ENCODE data around the gene DDOST.

DNA sequence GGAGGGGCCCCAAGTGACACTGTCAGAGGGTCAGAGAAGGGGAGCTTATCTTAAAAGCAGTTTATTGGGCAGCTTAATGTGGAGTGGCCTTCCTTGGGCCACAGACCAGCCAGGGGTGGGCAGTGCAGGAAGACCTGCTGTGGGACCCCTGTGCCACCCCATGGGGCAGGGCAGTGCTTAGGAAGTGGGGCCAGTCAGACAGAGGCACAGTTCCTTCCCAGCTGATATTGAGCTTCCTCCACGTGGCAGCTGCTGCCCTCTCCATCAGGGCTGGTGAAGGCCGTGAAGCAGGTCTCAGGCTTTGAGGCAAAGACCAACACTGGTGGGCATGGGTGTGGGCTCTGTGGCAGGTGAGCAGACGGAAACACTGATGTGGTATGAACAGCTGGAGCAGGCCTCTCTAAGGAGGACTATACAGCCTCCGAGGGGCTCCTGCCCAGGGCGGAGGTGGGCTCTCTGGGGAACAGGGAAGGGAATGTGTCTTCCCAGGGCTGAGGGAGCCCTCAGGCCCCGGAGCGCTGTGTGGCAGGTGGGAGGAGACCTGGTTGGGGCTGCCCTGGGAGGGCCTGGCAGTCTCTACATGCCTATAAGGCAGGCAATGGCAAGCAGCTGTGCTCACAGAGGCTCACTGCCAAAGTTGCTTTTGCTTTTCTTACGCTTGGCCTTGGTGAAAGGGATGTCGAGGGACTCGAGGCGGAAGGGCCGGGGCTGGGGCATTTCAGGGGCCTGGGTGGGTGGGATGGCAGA is 3.0 kb upstream of the DDOST start:
- TF ChIP-seq, protein P1, sequence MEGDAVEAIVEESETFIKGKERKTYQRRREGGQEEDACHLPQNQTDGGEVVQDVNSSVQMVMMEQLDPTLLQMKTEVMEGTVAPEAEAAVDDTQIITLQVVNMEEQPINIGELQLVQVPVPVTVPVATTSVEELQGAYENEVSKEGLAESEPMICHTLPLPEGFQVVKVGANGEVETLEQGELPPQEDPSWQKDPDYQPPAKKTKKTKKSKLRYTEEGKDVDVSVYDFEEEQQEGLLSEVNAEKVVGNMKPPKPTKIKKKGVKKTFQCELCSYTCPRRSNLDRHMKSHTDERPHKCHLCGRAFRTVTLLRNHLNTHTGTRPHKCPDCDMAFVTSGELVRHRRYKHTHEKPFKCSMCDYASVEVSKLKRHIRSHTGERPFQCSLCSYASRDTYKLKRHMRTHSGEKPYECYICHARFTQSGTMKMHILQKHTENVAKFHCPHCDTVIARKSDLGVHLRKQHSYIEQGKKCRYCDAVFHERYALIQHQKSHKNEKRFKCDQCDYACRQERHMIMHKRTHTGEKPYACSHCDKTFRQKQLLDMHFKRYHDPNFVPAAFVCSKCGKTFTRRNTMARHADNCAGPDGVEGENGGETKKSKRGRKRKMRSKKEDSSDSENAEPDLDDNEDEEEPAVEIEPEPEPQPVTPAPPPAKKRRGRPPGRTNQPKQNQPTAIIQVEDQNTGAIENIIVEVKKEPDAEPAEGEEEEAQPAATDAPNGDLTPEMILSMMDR (IDR thresholded peaks at IDR 0.05; ENCODE audit: borderline replicate concordance, extremely low read depth, low read length, poor library complexity, severe bottlenecking): no peak
- no peak for TF ChIP-seq EZH2 (IDR thresholded peaks at IDR 0.05; ENCODE audit: borderline replicate concordance, low read depth, low read length, severe bottlenecking)
